GM23248 (cell line): ENCODE results near the gene HOXA10. TPM values are rescaled to one million over a fixed set of nuclear protein-coding genes. Genes with fewer than 3 reads are reported as not detected.

Experiments used
- DNase-seq: peaks from one replicate; pipeline ENCODE4 v3.0.0-alpha.2; 2015
- H2AFZ ChIP-seq: fragments of 200-600 bp; sonication (generic); 2 replicates; pipeline ENCODE4 v1.6.1; 2016; ENCODE audit warnings: antibody characterized with exemption
- H3F3A ChIP-seq: fragments of 200-600 bp; sonication (generic); 2 replicates; pipeline ENCODE4 v1.6.1; 2016; ENCODE audit warnings: mild to moderate bottlenecking, antibody characterized with exemption, mixed run types; ENCODE audit not compliant: insufficient read depth
- H3K27ac ChIP-seq: fragments of 200-600 bp; sonication (generic); 2 replicates; pipeline ENCODE4 v1.5.1; 2016; ENCODE audit warnings: mild to moderate bottlenecking
- H3K27me3 ChIP-seq: fragments of 200-600 bp; sonication (generic); replicated peaks from 2 replicates; pipeline ENCODE4 v1.6.1; 2016; ENCODE audit warnings: mild to moderate bottlenecking; ENCODE audit not compliant: insufficient read depth
- H3K36me3 ChIP-seq: fragments of 200-600 bp; sonication (generic); 2 replicates; pipeline ENCODE4 v1.6.1; 2016; ENCODE audit warnings: low read depth, mild to moderate bottlenecking
- H3K4me1 ChIP-seq: fragments of 200-600 bp; sonication (generic); 2 replicates; pipeline ENCODE4 v1.6.1; 2016; ENCODE audit warnings: mild to moderate bottlenecking; ENCODE audit not compliant: insufficient read depth
- H3K4me2 ChIP-seq: fragments of 200-600 bp; sonication (generic); one replicate; pipeline ENCODE4 v1.6.1; 2016; ENCODE audit warnings: mild to moderate bottlenecking; ENCODE audit not compliant: unreplicated experiment
- H3K4me3 ChIP-seq: fragments of 200-600 bp; sonication (generic); 2 replicates; pipeline ENCODE4 v1.5.1; 2016; ENCODE audit warnings: mild to moderate bottlenecking
- H3K79me2 ChIP-seq: fragments of 200-600 bp; sonication (generic); 2 replicates; pipeline ENCODE4 v1.6.1; 2016; ENCODE audit warnings: mild to moderate bottlenecking; ENCODE audit not compliant: insufficient read depth
- H3K9ac ChIP-seq: fragments of 200-600 bp; sonication (generic); 2 replicates; pipeline ENCODE4 v1.6.1; 2016; ENCODE audit warnings: mild to moderate bottlenecking
- H3K9me2 ChIP-seq: fragments of 200-600 bp; sonication (generic); 2 replicates; pipeline ENCODE4 v1.6.1; 2016; ENCODE audit warnings: mixed run types, mild to moderate bottlenecking, moderate library complexity; ENCODE audit not compliant: insufficient read depth
- H3K9me3 ChIP-seq: fragments of 200-600 bp; sonication (generic); one replicate; pipeline ENCODE4 v1.6.1; 2017; ENCODE audit warnings: low read depth
- H4K20me1 ChIP-seq: fragments of 200-600 bp; sonication (generic); 2 replicates; pipeline ENCODE4 v1.6.0; 2016; ENCODE audit not compliant: insufficient read depth
- EZH2 ChIP-seq: fragments of 200-600 bp; sonication (generic); IDR thresholded peaks from 2 replicates; pipeline ENCODE4 v1.6.1; 2018; ENCODE audit warnings: antibody characterized with exemption, mild to moderate bottlenecking; ENCODE audit not compliant: insufficient read depth, poor library complexity, severe bottlenecking
- EZH2phosphoT487 ChIP-seq: fragments of 200-600 bp; sonication (generic); IDR thresholded peaks from 2 replicates; pipeline ENCODE4 v1.6.1; 2018; ENCODE audit warnings: antibody characterized with exemption, moderate library complexity, mild to moderate bottlenecking, low read depth; ENCODE audit not compliant: insufficient read depth
- WGBS, 2 experiments: methylation state at CpG; one replicate each; pipeline ENCODE4 v1.1.6; 2015 to 2017; ENCODE audit warnings: low lambda C conversion rate in 2 of 2, low coverage in 1 of 2; ENCODE audit errors: missing lambda C conversion rate in 2 of 2; 5-methylcytosine and 5-hydroxymethylcytosine counted together
- in situ Hi-C: fragments of 300-500 bp; cut with MboI; formaldehyde crosslinking; loops from 2 replicates; pipeline ENCODE4 v1.15.0; 2020
- polyA plus RNA-seq: library from polyadenylated mRNA; unstranded; fragments of >200 nt; fragmentation: Nextera tagmentation; extraction: Ambion mirVana; gene quantifications from 2 replicates; pipeline ENCODE4 v1.2.1, GENCODE V29; 2016
- total RNA-seq: library from RNA; depleted of rRNA; stranded (reverse); fragments of >200 nt; shearing (Covaris generic); gene quantifications from 2 replicates; pipeline ENCODE4 v1.2.3, GENCODE V29; 2014

The HOXA10 gene
- total and polyA plus RNA-seq, 2 experiments from 2014 or later = 28.0 to 29.3 TPM

DNA sequence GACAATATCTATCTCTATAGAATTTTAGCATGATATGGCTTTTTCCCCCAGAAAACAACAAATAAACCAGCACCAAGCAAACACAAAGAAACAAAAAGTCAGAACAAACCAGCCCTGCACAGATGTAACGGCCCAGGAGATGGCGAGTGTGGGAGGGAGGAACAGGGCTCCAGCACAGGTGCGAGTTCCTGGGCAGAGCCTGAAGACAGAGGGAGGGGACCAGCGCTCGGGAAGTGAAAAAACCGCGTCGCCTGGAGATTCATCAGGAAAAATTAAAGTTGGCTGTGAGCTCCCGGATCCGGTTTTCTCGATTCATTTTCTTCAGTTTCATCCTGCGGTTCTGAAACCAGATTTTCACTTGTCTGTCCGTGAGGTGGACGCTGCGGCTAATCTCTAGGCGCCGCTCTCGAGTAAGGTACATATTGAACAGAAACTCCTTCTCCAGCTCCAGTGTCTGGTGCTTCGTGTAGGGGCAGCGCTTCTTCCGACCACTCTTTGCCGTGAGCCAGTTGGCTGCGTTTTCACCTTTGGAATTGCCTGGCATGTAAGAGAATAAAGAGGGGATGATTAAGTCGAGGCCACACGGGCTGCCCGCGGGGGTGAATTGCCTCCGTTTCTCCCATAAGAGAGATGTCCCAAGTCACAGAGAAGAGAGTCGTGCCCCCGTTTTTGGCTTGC lies 2.3 kb downstream of the HOXA10 start:
- WGBS, 2 experiments = 1% methylated on average over 30 of the region's 30 CpGs
- peak; percentile 71 for DNase-seq
- H3K36me3 ChIP-seq = peaks cover 4% of the 10 kb centered on the region; the same call in 1 of the 2 replicates

DNA sequence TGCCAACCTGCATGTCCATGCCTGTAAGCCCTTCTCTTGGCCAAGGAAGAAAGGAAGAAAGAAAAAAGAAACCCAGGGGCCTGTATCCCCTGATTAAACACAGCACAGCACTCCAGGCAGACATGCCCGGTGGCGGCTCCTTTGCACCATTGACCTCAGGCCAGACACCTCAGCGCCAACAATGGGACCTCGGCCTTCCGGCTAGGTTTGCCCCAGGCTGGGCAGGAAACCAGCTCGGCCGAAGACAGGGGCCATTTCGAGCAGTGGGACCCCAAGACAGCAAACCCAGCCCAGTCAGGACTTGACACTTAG lies 2.8 kb downstream of the HOXA10 start:
- Histone ChIP-seq H3K9me3 (no peaks in the 10 kb centered on the region), H4K20me1 (no peaks in the 10 kb centered on the region), H3K9ac (peak overlapping the region; percentile 98), H3K4me2 (peak overlapping the region; percentile 100), H3K79me2 (peaks cover 100% of the 10 kb centered on the region), H3K27me3 (no peaks in the 10 kb centered on the region), H2AFZ (no peak overlapping the region), H3K9me2 (no peaks in the 10 kb centered on the region), H3F3A (peaks cover 11% of the 10 kb centered on the region), H3K36me3 (peaks cover 4% of the 10 kb centered on the region; the same call in 1 of the 2 replicates), H3K4me1 (peaks cover 23% of the 10 kb centered on the region), H3K27ac (peak overlapping the region; percentile 99), H3K4me3 (peak overlapping the region; percentile 83)
- TF ChIP-seq EZH2 (no peak), EZH2phosphoT487 (no peak)
- peak; percentile 71 for DNase-seq
- WGBS, 2 experiments = 0% methylated on average over 8 of the region's 8 CpGs
- in situ Hi-C loops = loop anchor here (10.0 kb wide), 1 partner anchor 1316 kb away; no protein-coding TSS in a partner anchor

More for the DNA sequence above, 2.3 kb downstream of the HOXA10 start:
- Histone ChIP-seq H3K9me3 (no peaks in the 10 kb centered on the region), H3K4me1 (peaks cover 28% of the 10 kb centered on the region), H4K20me1 (no peaks in the 10 kb centered on the region), H3K9me2 (no peaks in the 10 kb centered on the region), H3K4me2 (peak overlapping the region; percentile 100), H2AFZ (no peak overlapping the region), H3F3A (peaks cover 11% of the 10 kb centered on the region), H3K27ac (peak overlapping the region; percentile 99), H3K9ac (peak overlapping the region; percentile 98), H3K79me2 (peaks cover 100% of the 10 kb centered on the region), H3K27me3 (no peaks in the 10 kb centered on the region), H3K4me3 (peak overlapping the region; percentile 83)
- TF ChIP-seq EZH2 (no peak), EZH2phosphoT487 (peak; percentile 66; the same call in 1 of the 2 replicates)
- in situ Hi-C loops = loop anchor here (10.0 kb wide), 1 partner anchor 1317 kb away; no protein-coding TSS in a partner anchor

DNA sequence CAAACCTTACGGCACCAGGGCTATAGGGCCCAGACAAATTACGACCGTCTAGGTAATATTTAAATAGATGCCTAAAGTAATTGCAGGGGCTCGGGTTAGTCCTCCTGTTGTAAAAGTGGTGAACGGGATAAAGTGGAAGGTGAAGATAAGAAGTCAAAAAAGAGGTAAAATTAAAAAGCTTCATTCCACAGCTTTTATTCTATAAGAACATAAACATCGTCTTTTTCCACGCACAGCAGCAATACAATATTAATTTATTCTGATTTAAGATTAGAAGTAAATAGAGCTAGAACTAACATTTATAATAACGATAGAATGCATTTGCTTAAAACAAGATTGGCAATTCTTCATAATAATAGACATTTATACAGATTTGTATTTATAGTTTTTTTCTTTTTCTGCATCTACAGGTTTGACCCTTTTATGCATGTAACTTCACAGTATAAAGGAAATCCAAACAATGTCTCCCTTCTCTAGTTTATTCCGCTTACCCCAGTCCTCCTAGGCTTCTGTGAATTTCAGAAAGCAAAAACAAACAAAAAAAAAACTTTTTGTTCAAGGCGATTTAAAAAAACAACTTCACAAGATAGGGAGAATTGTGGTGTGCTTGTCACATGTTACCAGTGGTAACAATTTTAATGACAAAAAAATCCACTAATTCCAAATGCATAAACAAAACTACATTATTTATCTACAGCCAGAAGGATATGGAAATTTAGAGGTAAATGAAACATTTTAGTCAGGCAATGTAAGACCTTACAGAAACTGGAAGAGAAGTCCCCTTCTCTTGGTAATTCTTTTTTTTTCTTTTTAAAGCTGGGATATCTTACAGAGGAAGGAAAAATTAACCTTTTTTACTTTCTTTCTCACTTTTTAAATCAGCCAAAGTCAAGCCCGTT lies 3.4 kb downstream of the HOXA10 start:
- H3K4me2 ChIP-seq = peak overlapping the region; percentile 100
- H3K4me3 ChIP-seq = peak overlapping the region; percentile 83
- no peaks in the 10 kb centered on the region for H3K9me2 ChIP-seq
- H3K27ac ChIP-seq = peak overlapping the region; percentile 99
- H3K79me2 ChIP-seq = peaks cover 100% of the 10 kb centered on the region
- no peaks in the 10 kb centered on the region for H3K27me3 ChIP-seq
- no peak for DNase-seq
- no peak for TF ChIP-seq EZH2
- TF ChIP-seq EZH2phosphoT487 = peak; percentile 71; the same call in 1 of the 2 replicates
- H3K9me3 ChIP-seq = no peaks in the 10 kb centered on the region
- H3F3A ChIP-seq = peaks cover 11% of the 10 kb centered on the region
- in situ Hi-C loops = loop anchor here (10.0 kb wide), 1 partner anchor 1316 kb away; no protein-coding TSS in a partner anchor
- H3K36me3 ChIP-seq = peaks cover 4% of the 10 kb centered on the region; the same call in 1 of the 2 replicates
- H3K4me1 ChIP-seq = peaks cover 17% of the 10 kb centered on the region
- H3K9ac ChIP-seq = peak overlapping the region; percentile 98
- WGBS, 2 experiments = 2% methylated on average over 11 of the region's 11 CpGs
- H2AFZ ChIP-seq = no peak overlapping the region
- H4K20me1 ChIP-seq = no peaks in the 10 kb centered on the region
